ENCODE measurements around the gene DEPDC5.

DEPDC5 gene

DNA sequence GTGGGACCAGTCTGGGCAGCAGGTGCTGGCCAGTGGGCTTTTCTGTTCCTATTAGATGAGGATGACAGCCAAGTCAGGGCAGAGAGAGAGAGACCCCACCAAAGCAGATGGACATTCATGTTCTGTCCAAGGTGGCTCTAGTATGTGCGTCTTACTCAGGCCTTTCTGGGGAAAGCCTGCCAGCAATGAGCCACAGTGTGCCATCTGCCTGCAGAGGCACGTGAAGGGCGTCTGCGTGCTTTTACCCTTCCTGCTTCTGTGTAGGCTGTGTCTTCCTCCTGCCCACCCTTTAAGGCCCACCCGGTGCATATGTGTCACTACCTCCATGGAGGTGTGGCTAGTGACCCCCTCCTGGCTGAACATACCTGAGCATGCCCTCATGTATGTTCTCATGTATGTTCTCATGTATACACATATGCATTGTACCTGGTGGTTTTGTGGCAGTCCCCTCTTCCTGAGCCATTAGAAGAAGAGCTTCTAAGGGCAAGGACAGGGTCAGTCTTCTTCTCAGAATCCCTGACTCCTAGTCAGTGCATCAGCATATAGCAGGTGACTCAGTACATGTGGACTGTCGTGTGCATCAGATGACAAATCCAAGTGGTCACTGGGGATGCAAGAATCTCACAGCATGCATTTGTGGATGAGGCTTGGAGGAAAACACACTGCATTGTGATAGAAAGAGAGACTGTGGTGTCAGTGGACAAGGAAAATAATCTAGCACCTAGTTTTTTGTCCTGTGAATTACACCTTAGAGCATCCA lies 100.1 kb downstream of the DEPDC5 start:
- no peak for DNase-seq

DNA sequence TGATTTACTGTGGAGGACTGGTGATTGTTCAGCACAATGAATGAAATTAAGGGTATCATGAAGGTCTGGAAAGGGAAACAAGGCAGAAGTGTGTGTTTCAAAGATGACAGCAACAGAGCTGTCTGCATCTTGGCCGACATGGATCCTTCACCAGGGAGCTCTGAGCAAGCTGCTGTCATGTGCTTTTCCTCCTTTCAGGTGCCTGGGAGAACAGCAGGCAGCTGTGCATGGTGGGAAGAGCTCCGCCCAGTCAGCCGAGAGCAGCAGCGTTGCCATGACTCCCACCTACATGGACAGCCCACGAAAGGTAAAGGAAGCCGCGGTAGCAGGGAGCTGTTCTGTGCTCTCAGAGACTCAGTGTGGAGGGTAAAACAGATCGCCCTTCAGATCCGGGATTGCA lies 103.4 kb downstream of the DEPDC5 start:
- no peak for DNase-seq

DNA sequence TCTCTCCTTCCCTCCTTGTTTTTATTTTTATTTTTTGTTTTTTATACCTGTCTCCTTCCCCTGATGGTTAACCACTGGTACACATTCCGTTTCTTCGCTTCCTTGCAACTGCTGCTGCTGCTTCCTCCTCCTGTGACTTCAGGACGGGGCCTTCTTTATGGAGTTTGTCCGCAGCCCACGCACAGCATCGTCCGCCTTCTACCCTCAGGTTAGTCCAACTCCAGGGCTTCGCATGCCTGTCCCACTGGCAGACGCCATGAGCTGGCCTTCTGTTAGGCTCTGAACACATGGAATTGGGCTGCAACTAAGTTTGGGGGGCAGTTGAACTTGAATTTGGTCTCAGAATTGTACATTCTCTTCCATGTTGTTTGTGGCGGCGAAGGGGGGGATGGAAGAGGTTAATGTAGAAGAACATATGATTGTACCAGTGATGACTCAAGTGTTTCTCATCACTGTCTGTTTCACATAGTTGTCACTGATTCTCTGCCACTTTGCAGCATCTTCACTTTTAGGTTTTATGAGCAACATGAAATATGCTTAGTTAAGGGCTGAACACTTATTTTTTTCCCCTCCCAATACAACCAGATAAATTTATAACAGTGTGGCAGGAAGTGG lies 107.5 kb downstream of the DEPDC5 start:
- DNase-seq: no peak

DNA sequence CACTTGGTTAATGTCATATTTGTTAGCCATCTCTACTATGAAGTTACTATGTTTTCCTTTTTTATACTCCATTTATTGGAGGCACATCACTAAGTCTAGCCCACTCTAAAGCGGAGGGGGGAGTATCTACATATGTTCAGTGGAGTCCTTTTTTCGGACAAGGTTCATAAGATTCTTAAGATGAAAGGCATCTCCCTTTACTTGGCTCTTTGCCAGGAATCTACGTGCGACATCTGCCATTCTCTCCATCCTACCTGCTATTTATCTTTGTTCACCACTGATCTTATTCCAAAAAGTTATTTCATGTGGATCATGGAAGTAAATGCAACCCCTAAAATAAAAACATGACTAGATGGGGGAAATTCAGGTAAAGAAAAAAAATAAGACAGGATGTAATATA lies 113.1 kb downstream of the DEPDC5 start:
- no peak for DNase-seq

DNA sequence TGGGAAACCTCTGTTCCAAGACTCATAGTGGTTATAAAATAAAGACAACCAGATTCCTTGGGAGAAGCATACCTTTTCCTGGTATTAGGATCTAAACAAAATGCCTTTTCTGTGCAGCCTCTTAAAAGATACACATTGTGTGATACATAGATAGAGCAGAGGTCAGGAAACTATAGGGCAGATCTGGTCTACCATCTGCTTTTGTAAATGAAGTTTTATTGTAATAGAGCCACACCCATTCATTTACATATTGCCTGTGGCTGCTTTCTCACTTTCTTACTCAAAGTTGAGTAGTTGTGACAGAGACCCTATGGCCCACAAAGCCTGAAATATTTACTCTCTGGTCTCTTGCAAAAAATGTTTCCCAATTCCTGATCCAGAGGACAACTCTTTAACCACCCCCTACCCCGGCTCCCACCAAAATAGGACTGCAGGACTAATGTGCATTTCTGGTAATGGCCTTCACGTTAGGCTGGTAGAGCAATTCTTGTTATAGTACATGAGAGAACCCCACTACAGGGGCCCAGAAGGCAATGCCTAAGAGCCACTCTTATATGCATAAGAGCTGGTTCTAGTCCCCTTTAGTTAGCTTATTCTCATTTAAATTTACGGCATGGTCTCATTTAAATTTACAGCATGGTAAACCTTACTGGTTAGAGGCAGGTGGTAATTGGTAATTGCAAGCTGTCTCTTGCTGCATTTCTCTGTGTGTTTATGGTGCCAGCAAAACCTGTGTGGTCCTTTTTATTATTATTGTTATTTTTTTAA lies 113.8 kb downstream of the DEPDC5 start:
- DNase-seq: no peak

DNA sequence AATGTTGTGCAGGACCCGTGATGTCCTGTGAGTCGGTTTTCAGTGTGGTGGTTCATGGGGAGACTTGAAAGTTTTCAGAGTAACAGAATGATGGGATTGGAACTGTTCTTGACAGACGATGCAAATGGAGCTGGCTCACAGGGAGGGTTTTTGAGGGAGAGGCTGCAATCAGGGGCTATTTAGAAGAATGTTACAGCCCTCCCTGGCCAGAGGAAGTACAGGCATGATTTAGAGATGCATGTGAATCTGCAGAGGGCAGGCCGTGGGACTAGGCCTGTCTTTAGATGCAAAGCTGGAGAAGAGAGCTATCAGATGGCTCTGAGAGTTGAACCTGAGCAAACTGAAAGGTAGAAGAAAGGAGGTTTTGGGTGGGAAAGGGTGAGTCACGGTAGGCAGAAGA lies 115.9 kb downstream of the DEPDC5 start:
- no peak for DNase-seq

DNA sequence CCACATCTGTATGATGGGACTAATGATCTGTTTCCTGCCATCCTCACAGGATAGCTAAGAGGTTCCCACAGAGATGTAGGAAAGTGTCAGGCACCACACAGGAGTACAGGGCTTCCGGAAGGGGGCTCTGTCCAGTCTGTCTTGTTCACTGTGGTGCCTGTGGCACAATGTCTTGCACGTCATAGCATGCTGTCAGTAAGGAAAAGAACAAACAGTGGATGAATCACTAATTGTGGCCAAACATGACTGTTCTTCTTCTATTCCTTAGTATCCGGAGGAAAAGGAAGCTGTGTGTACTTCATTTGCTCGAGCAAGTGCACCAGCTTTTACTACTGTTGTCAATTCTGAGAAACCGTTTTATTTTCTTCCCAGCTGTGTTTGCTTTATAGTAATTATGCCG lies 117.1 kb downstream of the DEPDC5 start:
- DNase-seq: no peak

DNA sequence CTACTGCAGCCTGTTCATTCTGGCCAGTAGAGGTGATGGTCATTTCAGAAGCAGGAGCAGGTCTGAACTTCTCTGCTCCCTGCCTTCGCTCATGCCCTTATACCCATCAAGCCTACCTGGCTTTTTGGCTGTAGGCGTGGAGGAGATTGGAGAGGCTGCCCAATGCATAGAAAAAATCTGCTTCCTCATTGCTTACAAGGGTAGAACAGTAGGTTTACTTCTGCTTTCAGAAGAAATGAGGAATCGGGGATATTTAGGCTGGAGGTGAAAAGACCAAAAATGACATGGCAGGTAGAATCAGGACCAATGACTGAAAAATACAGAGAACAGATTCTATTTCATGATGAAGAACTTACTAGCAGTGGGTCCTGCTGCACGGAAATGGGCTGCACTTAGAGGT lies 117.7 kb downstream of the DEPDC5 start:
- no peak for DNase-seq

DNA sequence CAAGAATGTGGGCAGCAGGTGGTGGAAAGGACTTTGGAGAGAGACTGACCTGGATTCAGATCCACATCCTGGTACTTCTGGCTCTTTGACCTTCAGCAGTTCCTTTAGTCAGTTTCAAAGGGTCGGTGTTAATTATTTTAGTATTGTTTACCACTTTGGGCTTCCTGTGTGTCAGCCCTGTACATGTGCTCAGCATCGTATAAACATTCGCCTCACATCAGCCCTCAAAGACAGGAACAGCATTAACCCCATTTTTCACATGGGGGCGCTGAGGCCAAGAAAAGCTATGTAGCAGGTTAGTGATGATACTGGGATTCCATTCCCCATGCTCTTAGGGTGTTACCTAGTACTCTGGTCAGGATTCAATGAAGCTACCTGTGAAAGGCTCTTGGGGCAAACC lies 118.4 kb downstream of the DEPDC5 start:
- DNase-seq: no peak

DNA sequence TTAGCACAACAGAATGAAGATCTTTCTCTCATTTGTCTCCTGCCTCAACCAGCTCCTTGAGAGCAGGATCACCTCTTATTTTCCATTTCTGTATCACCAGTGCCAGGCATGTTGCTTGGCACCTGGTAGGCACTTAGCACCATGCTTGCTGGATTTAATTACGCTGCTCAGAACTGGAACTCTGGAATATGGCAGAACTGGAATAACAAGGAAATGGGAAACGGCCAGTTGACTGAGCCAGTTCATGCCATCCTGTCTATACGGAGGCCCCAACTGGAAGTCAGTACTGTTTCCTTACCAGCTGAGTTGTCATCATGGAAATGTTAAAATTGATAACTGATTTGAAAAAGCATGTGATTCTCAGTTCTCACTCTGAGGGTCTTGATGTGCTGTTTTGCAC lies 121.0 kb downstream of the DEPDC5 start:
- DNase-seq: no peak

DNA sequence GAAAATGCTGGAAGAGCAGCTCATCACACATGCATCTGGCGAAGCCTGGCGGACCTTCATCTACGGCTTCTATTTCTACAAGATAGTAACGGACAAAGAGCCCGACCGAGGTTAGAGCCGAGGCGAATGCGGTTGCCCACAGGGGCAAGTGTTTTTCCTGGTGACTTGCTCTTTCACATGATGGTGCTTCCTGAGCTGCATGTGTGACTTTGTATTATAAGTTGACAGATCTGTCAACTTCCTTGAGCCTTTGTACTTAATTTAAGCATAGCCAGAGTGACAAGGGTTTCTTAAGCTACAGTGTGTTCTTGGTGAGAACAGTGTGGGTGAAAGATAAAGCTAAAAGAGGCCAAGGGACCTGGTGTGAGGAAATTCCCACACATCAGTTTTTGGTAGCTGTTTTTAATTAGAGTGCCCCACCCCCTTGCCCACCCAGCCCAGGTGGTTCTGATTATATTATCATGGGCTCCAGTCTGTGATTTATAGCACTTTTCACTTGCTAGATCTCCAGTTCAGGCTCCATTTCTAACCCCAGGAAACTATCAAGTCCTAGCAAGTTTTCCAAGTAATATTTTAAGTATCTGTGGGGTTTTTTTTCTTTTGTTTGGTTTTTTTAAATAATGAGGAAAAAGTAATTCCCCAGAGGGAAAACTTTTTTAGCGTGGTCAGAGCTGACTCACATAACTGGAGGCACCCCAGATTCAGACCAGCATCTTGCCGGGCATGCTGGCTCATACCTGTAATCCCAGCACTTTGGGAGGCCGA lies 122.5 kb downstream of the DEPDC5 start:
- no peak for DNase-seq

DNA sequence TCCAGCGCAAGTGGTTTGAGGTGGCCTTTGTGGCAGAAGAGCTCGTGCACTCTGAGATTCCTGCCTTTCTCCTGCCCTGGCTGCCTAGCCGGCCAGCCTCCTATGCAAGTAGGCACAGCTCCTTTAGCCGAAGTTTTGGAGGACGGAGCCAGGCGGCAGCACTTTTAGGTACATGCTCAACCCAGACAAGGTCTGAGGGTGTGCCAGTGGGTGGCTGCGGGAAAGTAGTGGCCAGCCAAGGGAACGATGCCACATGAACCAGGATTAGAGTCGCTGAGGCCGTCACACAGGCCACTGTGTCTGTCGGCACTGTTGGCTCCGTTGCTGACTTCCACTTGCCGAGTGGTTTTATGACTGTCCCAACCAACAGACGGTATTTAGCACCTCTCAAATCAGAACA lies 125.8 kb downstream of the DEPDC5 start:
- DNase-seq: no peak

DNA sequence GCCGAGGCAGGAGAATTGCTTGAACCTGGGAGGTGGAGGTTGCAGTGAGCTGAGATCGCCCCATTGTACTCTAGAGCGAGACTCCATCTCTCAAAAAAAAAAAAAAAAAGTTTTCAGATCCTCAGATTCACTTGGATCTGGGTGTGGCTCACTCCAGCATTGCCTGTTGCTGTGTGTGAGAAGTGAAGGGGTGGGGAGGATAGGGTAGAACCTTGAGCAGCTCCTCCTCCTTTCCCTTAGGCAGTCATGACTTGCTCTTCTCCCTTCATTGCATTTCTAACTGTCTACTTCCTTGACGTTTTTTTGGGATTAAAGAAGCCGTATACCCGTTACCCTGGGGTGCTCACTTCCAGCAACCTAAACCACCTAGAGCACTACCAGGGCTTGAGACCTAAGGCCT lies 127.4 kb downstream of the DEPDC5 start:
- DNase-seq: no peak

DNA sequence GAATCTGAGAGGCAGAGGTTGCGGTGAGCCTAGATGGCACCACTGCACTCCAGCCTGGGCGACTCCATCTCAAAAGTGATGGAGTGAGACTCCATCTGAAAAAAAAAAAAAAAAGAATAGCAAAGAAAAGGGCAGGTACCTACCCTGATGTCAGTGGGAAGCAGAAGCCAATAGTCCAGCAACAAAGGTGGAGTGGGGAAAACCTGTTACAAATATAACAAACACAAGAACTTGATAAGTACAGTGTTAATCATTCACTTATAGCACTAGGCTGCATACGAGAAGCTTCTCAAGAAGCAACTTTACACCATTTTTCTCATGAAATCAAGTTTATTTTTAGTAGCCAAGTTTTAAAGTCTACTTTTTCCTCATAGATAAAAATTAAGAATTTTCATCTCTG lies 128.0 kb downstream of the DEPDC5 start:
- DNase-seq: no peak

DNA sequence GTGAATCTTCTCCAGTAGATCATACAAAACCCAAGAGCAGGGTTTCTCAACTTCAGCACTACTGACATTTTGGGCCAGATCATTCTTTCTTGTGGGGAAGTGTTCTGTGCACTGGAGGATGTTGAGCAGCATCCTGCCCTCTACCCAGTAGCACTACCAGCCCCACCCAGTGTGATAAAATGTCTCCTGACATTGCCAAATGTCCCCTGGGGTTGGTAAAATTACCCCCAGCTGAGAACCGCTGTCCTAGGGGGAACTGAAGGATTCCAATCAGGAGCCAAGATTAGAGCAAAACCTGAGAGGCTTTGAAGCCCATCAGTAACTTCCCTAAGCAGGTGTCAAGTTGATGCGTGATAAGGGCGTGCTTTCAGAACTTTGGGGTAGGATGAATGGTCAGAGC lies 129.2 kb downstream of the DEPDC5 start:
- DNase-seq: no peak

DNA sequence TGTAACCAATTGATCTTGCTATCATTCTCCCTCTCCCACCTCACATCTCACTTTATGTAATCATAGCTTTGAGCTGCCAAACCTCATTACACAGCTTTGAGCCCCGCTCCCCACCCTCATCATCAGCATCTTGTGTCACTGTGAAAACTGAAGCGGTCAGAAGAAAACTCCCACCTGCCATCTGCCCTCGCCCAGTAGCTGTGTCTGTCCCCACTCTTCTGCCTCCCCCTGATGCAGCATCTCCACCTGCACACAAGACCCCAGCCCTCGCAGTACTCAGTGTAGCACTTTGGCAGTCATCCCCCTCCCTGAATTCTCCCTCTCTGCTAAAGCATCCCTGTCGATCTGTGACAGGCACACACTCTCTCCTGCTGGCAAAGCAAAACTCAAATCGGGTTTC lies 130.2 kb downstream of the DEPDC5 start:
- no peak for DNase-seq

DNA sequence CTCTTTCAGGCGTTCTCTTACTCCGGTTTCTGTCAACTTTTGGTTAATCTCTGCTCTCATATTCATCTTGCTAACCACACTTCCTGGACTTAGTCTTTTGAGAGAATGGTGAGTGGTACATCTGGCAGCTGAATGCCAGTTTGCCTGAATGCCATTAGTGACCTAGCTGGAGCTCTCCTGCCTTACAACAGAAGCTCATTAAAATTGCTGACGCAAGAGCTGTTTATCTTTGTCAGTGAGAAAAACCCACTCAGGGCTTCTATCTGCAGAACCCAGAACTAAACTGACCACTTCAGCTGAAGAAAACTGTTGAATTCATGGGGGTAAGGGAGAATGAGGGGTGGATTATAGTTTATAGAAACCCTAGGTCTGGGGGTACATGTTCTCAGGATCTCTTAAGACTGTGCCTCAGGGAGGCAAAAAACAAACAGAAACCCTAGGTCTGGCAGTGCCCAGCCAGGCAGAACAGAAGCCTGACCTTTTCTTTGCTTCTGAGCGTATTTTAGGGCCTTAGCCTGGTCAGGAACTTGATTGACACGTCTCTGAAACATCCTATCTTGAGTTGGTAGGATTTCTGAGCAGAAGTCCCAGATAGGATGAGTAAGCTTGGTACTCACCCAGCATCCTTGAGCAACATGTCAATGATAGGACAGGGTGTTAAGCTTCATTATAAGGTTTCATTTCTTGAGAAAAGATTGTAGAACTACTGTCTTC lies 137.7 kb downstream of the DEPDC5 start:
- DNase-seq: no peak

DNA sequence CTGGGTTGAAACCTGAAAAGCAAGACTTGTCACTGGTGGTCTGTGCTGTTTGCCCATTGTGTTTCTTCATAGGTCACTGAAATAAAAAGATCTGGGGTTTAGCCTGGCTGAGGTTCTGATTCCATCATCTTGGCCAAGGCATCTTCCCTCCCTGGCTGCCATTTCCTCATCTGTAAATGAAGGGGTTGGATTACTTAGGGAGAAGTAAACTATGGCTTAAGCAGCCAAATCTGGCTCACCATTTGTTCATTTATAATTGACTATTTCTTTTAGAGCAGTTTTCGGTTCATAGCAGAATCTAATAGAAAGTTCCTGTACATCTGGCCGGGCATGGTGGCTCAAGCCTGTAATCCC lies 138.2 kb downstream of the DEPDC5 start:
- DNase-seq: no peak

DNA sequence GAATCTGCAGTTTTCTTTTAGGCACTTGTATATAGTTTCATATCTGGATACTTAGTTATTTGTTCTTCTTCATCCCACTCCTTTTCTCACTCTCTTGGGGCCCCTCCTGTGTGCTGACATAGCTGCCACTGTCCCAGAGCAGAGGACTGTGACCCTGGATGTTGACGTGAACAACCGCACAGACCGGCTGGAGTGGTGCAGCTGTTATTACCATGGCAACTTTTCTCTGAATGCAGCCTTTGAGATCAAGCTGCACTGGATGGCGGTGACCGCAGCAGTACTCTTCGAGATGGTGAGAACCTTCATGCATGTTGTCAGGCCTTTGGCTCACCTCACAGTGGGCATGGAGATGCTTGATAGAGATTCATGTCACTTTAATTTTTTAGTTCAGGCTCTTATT lies 139.6 kb downstream of the DEPDC5 start:
- peak; percentile 66 for DNase-seq

DNA sequence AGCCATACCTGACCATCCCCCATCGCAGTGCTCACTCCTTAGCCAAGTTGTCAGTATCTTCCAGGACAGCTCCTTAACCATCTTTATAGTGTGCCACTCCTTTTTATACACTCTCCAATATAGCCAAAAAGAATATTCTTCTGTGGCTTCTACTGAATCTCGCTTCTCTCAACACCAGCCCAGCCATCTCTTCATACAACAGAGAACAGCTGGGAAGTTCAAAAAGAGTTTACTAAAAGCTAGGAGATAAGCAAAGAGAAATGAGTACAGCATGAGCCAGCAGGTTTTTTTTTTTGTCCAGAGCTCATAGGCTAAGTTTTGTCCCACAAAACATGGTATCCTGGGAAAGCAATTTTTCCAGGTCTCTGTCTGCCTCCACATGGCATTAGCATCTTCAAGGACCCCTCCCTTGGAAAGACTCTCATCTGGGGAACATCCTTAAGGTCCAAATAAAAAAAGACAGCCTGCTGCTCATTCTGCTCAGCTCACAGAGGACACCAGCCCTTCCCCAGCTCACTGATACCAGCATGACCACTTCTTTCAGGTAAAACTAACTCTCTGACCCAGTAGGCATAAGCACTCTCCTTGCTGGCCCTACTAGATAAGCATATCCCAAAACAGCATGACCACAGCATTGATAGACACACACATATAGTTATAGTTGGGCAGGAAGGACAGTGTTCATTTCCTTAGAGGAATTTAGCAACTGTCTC lies 141.7 kb downstream of the DEPDC5 start:
- no peak for DNase-seq

DNA sequence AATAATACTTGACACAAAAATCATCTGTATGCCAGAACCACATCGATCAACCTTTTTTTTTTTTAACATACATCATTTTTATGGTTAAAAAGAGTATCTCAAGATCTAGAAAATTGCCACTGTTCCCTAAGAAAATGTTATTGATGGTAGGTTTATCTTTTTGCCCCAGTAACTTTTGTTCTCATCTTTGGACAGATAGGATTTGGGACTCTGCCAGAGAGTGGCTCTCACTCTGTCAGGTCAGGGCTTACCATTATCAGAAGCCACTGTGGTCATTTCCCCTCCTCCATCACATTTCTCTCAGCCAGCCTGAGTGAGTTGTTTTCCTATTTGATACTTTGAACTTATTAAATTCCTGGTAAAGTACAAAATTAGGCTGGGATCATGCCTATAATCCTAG lies 142.7 kb downstream of the DEPDC5 start:
- no peak for DNase-seq
